Activated CD8-positive, alpha-beta T cell treated with anti-CD3 and anti-CD28 coated beads, Interleukin-2, amount 10 ng/mL, durations not matched to agents 7 days and 5 days (primary cell): ENCODE measurements around the gene KCNG4. TPM values are rescaled to one million over a fixed set of nuclear protein-coding genes. Genes with fewer than 3 reads are reported as not detected.

ENCODE experiments used
- ATAC-seq: fragments of 150-1000 bp; cut with Tn5 transposase; one replicate; pipeline ENCODE4 v1.10.0; 2021; ENCODE audit warnings: moderate library complexity
- CTCF ChIA-PET: fragments of 350-600 bp; sonication (Branson Sonifier 250); formaldehyde crosslinking; loops from one replicate; lab custom pipeline; 2021; ENCODE audit warnings: antibody characterized with exemption; lab: Charles Lee
- POLR2A ChIA-PET: fragments of 350-600 bp; sonication (Branson Sonifier 250); formaldehyde crosslinking; loops from one replicate; lab custom pipeline; 2021; ENCODE audit warnings: antibody characterized with exemption; lab: Charles Lee
- DNase-seq: peaks from one replicate; pipeline ENCODE4 v3.0.0-alpha.2; 2020
- H3K27ac Mint-ChIP-seq: one replicate; pipeline ENCODE4 v1.8.0; 2021; ENCODE audit warnings: mild to moderate bottlenecking, mixed read lengths
- H3K27me3 Mint-ChIP-seq: one replicate; pipeline ENCODE4 v1.8.0; 2021; ENCODE audit warnings: low read depth, mixed read lengths
- H3K36me3 Mint-ChIP-seq: one replicate; pipeline ENCODE4 v1.8.0; 2021; ENCODE audit warnings: low read depth, mixed read lengths
- H3K4me1 Mint-ChIP-seq: one replicate; pipeline ENCODE4 v1.8.0; 2021; ENCODE audit warnings: low read depth, mixed read lengths
- H3K4me3 Mint-ChIP-seq: one replicate; pipeline ENCODE4 v1.8.0; 2021; ENCODE audit warnings: mild to moderate bottlenecking, mixed read lengths
- H3K9me3 Mint-ChIP-seq: one replicate; pipeline ENCODE4 v1.8.0; 2022; ENCODE audit warnings: mixed read lengths; ENCODE audit not compliant: insufficient read depth
- total RNA-seq, 2 experiments: library from RNA; stranded (reverse); gene quantifications; one replicate each; pipeline ENCODE4 v1.2.3, GENCODE V29; 2021

KCNG4 gene
- total RNA-seq, 2 experiments from 2014 or later, result not detected

DNA sequence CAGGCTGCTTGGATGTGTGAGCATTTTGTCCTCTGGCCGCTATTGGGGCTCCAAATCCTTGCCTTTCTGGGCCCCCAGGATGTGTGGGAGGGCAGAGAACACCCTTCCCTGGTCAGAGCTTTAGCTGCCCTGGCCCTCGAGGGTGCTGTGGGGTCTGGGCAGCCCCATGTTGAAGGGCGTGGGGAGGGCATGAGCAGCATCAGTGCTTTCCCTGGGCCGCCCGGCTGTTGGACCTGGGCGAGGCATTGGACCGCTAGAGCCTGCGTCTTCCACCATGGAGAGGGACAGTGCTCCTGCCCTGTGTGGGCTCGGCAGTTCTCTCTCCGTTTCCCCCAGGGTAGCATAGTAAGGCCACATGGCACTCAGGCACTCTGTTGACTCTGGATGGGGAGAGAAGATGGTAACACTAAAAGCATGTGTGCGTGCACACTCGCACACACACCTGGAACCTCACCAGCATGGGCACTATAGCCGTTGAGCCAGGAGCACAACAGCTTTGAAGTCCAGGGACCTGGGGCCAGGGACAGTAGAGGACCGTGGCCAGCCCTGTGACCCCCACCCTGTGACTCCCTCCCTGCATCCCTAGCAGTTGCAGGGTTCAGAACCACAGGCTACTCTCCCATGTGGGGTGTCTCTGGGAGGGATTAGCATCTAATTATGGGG lies 42.2 kb downstream of the KCNG4 start:
- ATAC-seq (no peak), DNase-seq (no peak)
- H3K4me1 Mint-ChIP-seq, result peaks cover 20% of the 10 kb centered on the region
- ChIA-PET POLR2A (no interaction called here), CTCF (no interaction called here)
- H3K9me3 Mint-ChIP-seq, result no peaks in the 10 kb centered on the region
- no peaks in the 10 kb centered on the region for H3K36me3 Mint-ChIP-seq
- no peak overlapping the region for H3K4me3 Mint-ChIP-seq
- peaks cover 2% of the 10 kb centered on the region for H3K27me3 Mint-ChIP-seq
- H3K27ac Mint-ChIP-seq, result no peak overlapping the region

DNA sequence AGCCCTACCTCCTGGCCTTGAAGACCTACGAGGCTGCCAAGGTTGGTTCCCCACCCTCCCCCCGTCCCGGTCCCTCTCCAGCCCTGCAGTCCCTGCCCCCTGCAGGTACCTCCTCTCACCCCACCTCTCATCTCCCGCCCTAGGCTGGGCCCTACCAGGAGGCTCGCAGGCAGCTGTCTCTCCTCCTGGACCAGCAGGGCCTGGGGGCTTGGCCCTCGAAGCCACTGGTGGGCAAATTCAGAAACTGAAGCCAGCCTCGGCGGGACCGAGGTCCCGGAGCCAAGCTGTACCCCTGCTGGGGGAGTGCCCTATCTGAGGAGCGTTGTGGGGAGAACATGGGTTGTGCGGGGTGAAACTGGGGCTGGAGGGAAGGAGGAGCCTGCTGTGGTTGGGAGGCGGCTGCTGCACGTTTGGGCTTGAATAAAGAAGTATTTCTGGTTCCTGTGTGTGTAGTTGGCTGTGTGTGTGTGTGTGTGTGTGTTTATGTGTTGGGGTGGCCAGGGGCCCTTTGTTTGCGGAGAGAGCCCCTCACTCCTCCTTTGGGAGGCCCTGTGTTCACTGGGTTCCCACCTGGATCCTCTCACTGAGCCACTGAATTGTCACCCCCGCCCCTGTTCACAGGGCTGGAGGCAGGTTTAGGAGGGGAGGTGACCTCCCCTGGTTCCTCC lies 43.0 kb downstream of the KCNG4 start:
- ATAC-seq (no peak), DNase-seq (no peak)
- ChIA-PET CTCF (interaction anchor here (1.5 kb wide), 1 partner anchor 10 kb away, joined by 5 read pairs; the partner anchor contains the start of gene TAF1C), POLR2A (no interaction called here)
- peaks cover 2% of the 10 kb centered on the region for H3K27me3 Mint-ChIP-seq
- no peaks in the 10 kb centered on the region for H3K36me3 Mint-ChIP-seq
- no peak overlapping the region for H3K4me3 Mint-ChIP-seq
- H3K9me3 Mint-ChIP-seq, result no peaks in the 10 kb centered on the region
- H3K27ac Mint-ChIP-seq, result peak overlapping the region; percentile 19
- peaks cover 20% of the 10 kb centered on the region for H3K4me1 Mint-ChIP-seq

DNA sequence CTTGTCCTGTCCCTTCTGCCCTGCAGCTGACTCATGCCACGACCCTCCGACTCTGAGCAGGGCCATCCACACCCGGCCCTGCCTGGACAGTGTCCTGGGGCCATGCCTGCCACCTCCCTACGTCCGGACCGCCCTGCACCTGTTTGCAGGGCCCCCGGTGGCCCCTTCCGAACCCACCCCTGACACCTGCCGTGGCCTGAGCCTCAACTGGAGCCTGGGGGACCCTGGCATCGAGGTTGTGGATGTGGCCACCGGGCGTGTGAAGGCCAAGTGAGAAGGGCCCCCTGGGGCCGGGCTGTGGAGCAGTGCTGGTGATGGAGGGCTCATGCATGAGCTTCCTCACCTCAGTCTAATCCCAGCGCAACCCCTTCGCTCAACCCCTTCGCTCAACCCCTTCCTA lies 43.7 kb downstream of the KCNG4 start:
- Mint-ChIP-seq H3K4me3 (no peak overlapping the region), H3K27ac (no peak overlapping the region), H3K36me3 (no peaks in the 10 kb centered on the region), H3K4me1 (peaks cover 20% of the 10 kb centered on the region), H3K27me3 (peaks cover 2% of the 10 kb centered on the region), H3K9me3 (no peaks in the 10 kb centered on the region)
- no peak for DNase-seq
- ATAC-seq, result no peak
- ChIA-PET POLR2A (no interaction called here), CTCF (interaction anchor here (1.5 kb wide), 1 partner anchor 9 kb away, joined by 5 read pairs; the partner anchor contains the start of gene TAF1C)

DNA sequence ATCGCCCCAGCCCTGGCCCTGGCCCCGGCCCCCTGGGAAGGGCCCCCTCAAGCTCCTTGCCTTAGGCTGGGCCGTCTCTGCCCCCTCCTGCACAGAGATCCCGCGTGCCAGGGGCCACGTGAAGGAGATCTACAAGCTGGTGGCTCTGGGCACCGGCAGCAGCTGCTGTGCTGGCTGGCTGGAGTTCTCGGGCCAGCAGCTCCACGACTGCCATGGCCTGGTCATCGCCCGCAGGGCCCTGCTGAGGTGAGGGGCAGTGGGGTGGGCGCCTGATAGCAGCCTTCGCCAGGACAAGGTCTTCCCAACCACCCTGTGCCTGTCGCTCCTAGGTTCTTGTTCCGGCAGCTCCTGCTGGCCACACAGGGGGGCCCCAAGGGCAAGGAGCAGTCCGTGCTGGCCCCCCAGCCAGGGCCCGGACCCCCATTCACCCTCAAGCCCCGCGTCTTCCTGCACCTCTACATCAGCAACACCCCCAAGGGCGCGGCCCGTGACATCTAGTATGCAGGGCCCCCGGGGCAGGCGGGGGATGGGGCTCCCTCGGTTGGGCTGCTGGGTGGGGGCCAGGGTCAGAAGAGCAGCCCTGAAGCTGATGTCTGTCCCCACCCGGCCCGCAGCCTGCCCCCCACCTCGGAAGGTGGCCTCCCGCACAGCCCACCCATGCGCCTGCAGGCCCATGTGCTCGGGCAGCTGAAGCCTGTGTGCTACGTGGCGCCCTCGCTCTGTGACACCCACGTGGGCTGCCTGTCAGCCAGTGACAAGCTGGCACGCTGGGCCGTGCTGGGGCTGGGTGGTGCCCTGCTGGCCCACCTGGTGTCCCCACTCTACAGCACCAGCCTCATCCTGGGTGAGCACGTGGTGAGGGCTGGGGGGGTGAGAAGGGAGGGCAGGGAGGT lies 44.4 kb downstream of the KCNG4 start:
- CTCF ChIA-PET, result interaction anchor here (0.6 to 1.5 kb wide), 5 partner anchors 8 to 311 kb away, joined by 3 to 5 read pairs (median 3); partner anchors contain the start of gene TAF1C
- H3K4me1 Mint-ChIP-seq, result peaks cover 20% of the 10 kb centered on the region
- DNase-seq (no peak), ATAC-seq (no peak)
- no peaks in the 10 kb centered on the region for H3K36me3 Mint-ChIP-seq
- H3K27me3 Mint-ChIP-seq, result peaks cover 2% of the 10 kb centered on the region
- H3K4me3 Mint-ChIP-seq, result no peak overlapping the region
- H3K9me3 Mint-ChIP-seq, result no peaks in the 10 kb centered on the region
- POLR2A ChIA-PET, result interaction anchor here (0.6 to 1.2 kb wide), 2 partner anchors 12 to 733 kb away, joined by 4 to 5 read pairs; no protein-coding TSS in a partner anchor
- H3K27ac Mint-ChIP-seq, result no peak overlapping the region

DNA sequence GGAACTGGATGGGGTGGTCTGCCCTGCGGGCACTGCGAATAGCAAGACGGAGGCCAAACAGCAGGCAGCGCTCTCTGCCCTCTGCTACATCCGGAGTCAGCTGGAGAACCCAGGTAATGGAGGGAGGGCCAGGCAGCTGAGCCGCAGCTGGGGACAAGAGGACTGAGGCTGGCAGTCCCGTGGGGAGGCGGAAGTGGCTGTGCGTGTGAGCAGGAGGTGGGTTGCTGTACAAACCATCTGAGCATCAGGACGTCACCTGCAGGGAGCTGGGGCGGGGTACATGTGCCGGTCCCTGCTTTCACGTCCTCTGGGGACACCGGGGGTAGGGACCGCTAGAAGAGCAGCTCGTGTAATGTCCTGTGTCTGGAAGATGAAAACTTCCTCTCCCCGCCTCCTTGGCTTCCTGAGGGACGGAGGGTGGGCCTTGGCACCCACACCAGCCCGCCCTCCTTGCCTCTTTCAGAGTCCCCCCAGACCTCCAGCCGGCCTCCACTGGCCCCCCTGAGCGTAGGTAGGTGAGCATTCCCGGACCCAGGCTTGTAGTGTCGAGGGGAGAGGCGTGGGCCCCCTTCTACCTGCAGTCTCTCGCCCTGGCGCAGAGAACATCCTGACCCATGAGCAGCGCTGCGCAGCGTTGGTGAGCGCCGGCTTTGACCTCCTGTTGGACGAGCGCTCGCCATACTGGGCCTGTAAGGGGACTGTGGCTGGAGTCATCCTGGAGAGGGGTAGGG lies 45.2 kb downstream of the KCNG4 start:
- Mint-ChIP-seq H3K27me3 (peaks cover 2% of the 10 kb centered on the region), H3K27ac (peak overlapping the region; percentile 84), H3K9me3 (no peaks in the 10 kb centered on the region), H3K4me1 (peaks cover 20% of the 10 kb centered on the region), H3K4me3 (peak overlapping the region; percentile 48), H3K36me3 (no peaks in the 10 kb centered on the region)
- ChIA-PET CTCF (interaction anchor here (0.6 to 1.1 kb wide), 4 partner anchors 106 to 312 kb away, joined by 3 to 5 read pairs (median 3); no protein-coding TSS in a partner anchor), POLR2A (interaction anchor here (0.6 to 1.2 kb wide), 2 partner anchors 13 to 734 kb away, joined by 4 to 5 read pairs; no protein-coding TSS in a partner anchor)
- DNase-seq (peak; percentile 78), ATAC-seq (peak; percentile 80)

DNA sequence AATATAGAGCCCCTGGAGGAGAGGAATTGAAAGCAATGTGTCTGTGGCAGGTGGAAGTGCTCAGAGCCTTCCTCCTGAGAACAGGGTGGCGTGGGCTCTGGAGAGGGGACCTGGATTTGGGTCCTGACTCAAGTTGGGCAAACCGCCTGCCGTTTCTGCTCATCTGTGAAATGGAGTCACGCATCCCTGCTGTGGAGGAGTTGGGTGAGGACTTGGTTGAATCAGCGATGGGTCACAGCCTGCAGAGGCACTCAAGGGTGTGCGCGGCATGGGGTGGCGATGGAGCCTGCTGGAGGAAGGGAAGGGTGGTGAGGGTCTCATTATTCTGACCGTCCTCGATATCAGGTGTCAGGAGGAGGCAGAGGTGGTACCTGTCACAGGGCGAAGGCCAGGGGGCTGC lies 45.8 kb downstream of the KCNG4 start:
- DNase-seq (no peak), ATAC-seq (peak; percentile 21)
- peaks cover 1% of the 10 kb centered on the region for H3K27me3 Mint-ChIP-seq
- ChIA-PET POLR2A (no interaction called here), CTCF (interaction anchor here (1.1 kb wide), 2 partner anchors 128 to 312 kb away, joined by 3 to 5 read pairs; no protein-coding TSS in a partner anchor)
- H3K9me3 Mint-ChIP-seq, result no peaks in the 10 kb centered on the region
- no peaks in the 10 kb centered on the region for H3K36me3 Mint-ChIP-seq
- peak overlapping the region; percentile 84 for H3K27ac Mint-ChIP-seq
- H3K4me1 Mint-ChIP-seq, result peaks cover 20% of the 10 kb centered on the region
- H3K4me3 Mint-ChIP-seq, result peak overlapping the region; percentile 48

DNA sequence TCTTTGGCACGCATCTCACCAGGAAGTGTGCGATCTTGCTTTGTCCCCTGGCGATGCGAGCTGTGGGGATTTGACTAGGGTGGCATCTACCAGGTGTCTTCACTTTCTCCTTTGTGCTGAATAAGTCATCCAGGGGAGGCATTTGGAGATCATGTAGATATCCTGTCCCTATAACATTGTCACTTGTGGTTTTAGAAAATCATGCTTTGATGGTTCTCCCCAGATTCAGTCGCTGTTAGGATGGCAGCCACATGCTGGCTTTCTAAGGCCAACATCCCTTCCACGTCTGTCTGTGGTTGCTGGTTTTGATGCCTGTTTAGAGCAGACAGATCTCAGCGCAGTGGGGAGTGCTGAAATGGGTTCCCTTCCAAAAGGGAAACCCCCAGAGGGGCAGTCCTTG lies 46.3 kb downstream of the KCNG4 start:
- H3K4me1 Mint-ChIP-seq, result peaks cover 20% of the 10 kb centered on the region
- DNase-seq, result peak; percentile 30
- no peaks in the 10 kb centered on the region for H3K9me3 Mint-ChIP-seq
- peak overlapping the region; percentile 48 for H3K4me3 Mint-ChIP-seq
- H3K27ac Mint-ChIP-seq, result peak overlapping the region; percentile 84
- no peaks in the 10 kb centered on the region for H3K27me3 Mint-ChIP-seq
- ChIA-PET CTCF (interaction anchor here (1.0 kb wide), 1 partner anchor 109 kb away, joined by 4 read pairs; no protein-coding TSS in a partner anchor), POLR2A (no interaction called here)
- no peaks in the 10 kb centered on the region for H3K36me3 Mint-ChIP-seq
- ATAC-seq, result peak; percentile 42

DNA sequence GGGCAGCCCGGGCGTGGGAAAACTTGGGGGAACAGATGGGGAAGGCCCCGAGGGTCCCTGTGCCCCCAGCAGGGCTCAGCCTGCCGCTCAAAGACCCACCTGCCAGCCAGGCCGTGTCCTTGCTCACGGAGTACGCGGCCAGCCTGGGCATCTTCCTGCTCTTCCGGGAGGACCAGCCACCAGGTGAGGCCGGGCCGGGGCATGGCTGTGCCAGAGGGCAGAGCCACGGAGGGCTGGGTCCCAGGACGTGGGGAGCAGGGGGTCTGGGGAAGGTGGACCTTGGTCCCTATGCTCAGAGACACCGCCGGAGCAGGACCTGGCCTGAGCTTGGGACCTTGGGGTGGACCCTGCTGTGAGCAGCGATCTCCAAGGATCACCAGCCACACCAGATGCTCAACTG lies 48.3 kb downstream of the KCNG4 start:
- POLR2A ChIA-PET, result no interaction called here
- H3K4me1 Mint-ChIP-seq, result peaks cover 27% of the 10 kb centered on the region
- H3K36me3 Mint-ChIP-seq, result no peaks in the 10 kb centered on the region
- no peak overlapping the region for H3K4me3 Mint-ChIP-seq
- no peaks in the 10 kb centered on the region for H3K27me3 Mint-ChIP-seq
- H3K9me3 Mint-ChIP-seq, result no peaks in the 10 kb centered on the region
- DNase-seq, result no peak
- no peak for ATAC-seq
- H3K27ac Mint-ChIP-seq, result no peak overlapping the region
- CTCF ChIA-PET, result no interaction called here

DNA sequence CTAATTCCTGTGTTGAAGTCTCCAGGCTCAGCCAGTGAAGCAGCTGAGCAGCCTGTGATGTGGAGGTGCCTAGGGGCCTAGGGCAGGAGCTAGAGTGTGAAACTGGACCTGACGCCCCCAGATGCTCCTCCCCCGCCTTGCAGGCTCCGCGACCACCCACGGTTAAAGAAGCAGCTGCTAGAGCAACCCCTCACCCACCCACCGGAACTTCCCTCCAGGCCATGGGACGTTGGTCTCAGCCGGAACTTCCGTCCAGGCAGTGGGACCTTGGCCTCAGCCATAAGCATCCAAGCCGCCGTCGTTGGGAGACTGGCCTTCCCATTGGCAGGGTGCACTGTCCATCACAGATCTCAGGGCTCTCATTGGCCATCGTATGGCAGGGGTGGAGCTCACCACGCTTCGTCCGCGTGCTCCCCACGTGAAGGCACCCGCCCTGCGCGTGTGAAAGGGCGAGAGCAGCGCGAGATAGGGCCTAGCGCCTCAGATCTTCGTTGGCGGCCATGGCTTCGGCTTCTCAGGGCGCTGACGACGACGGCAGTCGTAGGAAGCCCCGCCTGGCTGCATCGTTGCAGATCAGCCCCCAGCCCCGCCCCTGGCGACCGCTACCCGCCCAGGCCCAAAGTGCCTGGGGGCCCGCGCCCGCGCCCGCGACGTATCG lies 49.0 kb downstream of the KCNG4 start, which contains the start of gene ADAD2:
ADAD2 (plus strand) TSS at position 427 of the 658 bp plus-strand sequence; CDS start at position 501, 74 bp downstream.
- POLR2A ChIA-PET, result no interaction called here
- Mint-ChIP-seq H3K4me3 (no peak within 1 kb of the TSS), H3K27ac (no peak within 1 kb of the TSS), H3K9me3 (no peaks in the 10 kb centered on the region), H3K4me1 (peaks cover 32% of the 10 kb centered on the region), H3K27me3 (no peaks in the 10 kb centered on the region), H3K36me3 (no peaks in the 10 kb centered on the region)
- ATAC-seq (no peak), DNase-seq (no peak)
- CTCF ChIA-PET, result interaction anchor here (1.5 to 1.6 kb wide), 2 partner anchors 86 to 106 kb away, joined by 3 to 4 read pairs; no protein-coding TSS in a partner anchor

DNA sequence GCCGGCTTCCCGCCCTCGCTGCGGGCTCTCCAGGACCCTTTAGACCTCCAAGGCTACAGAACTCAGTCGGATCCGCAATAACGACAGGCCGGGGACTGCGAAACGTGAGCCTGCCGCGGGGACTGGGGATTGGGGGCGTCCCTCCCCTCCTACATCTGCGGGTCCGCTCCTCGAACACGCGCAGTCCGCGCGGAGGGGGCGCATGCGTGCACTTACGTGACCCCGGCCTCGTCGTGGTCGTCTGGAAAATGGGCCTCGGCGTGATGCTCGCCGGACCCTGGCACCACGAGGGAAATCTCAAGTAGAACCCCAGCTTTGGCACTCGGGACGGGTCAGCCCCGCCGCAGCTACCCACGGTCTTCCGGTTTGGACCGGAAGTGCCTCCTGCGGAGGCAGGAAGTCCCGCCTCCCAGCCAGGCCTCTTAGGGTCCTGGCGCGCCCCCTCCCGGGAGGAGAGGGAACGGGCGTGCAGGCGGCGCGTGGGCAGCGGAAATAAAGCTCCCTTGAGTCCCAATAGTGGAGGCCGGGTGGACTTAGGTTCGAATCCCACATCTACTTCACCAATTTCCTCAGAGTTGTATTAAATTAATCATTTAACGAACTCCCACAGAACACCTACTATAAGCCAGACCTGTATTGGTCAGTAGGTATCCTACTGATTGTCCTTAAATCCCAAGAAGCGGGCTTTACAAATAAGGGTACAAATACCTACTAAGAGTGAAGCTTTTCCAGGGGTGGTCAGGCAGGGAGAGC lies 53.0 kb downstream of the KCNG4 start, which contains the start of gene TAF1C:
TAF1C (minus strand) TSS at position 373 of the 753 bp plus-strand sequence. CDS start 2,069 bp downstream, outside the sequence.
- ChIA-PET CTCF (interaction anchor here (0.5 to 2.7 kb wide), 44 partner anchors 9 to 568 kb away, joined by 3 to 47 read pairs (median 5); partner anchors contain the start of genes DNAAF1, HSDL1 and MBTPS1), POLR2A (interaction anchor here (1.0 to 1.6 kb wide), 5 partner anchors 9 to 229 kb away, joined by 4 to 11 read pairs (median 5); partner anchors contain the start of genes DNAAF1, HSDL1 and MBTPS1)
- Mint-ChIP-seq H3K4me1 (peaks cover 25% of the 10 kb centered on the region), H3K27me3 (no peaks in the 10 kb centered on the region), H3K4me3 (peak within 1 kb of the TSS; percentile 94), H3K9me3 (no peaks in the 10 kb centered on the region), H3K36me3 (peaks cover 22% of the 10 kb centered on the region), H3K27ac (peak within 1 kb of the TSS; percentile 92)
- ATAC-seq (peak; percentile 89), DNase-seq (peak; percentile 93)
